ENCODE data around the gene PTPRM.
"Not testable (repeated sequence)": the region's sequence is repeated elsewhere in the genome, so short reads cannot be mapped to it uniquely, and the experiment has no call there.

PTPRM gene

DNA sequence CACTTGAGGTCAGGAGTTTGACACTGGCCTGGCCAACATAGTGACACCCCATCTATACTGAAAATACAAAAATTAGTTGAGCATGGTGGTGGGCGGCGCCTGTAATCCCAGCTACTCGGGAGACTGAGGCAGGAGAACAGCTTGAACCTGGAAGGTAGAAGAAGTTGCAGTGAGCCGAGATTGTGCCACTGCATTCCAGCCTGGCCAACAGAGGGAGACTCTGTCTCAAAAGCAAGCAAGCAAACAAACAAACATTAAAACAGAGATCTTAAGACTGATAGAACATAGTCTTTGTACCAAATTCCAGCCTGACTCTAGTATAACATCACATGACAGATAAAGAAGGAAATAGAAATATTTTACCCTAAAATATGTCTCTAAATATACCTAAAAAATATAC is 168.1 kb downstream of the PTPRM start:
- DNase-seq = no peak

DNA sequence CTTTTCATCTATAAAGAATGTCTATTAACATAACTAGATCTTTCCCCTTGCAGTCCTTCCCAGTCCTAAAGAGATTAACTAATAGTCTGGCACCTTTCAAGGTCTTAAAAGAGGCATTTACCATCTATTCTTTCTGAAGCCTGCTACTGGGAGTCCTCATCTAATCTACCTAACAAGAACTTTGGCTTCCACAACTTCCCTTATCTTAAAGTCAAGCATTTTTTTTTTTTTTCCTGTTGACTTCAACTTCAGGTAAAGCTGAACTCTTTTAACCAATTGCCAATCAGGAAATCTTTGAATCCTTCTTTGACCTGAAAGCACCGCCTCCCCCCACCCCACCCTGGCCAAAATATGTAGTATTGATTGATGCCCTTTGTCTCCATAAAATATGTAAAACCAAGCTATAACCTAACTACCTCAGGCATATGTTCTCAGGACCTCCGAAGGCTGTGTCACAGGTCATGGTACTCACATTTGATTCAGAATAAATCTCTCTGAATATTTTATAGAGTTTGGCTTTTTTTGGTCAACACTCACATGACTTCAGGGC is 168.6 kb downstream of the PTPRM start:
- no peak for DNase-seq

DNA sequence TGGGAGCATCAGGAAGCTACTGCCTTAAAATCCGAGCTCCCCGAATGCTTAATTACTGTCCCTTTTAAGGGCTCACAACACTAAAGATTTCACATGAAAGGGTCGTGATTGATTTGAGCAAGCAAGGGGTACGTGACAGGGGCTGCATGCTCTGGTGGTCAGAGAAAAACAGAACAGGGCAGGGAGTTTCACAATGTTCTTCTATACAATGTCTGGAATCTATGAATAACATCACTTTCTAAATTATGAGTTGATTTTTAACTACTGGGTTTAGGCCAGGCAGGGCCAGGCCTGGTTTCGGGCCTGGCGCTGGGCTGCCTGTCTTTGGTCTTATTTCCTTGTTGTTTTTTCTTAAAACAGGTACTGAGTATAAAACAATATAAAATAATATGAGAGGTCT is 169.4 kb downstream of the PTPRM start:
- DNase-seq = not testable (repeated sequence)

DNA sequence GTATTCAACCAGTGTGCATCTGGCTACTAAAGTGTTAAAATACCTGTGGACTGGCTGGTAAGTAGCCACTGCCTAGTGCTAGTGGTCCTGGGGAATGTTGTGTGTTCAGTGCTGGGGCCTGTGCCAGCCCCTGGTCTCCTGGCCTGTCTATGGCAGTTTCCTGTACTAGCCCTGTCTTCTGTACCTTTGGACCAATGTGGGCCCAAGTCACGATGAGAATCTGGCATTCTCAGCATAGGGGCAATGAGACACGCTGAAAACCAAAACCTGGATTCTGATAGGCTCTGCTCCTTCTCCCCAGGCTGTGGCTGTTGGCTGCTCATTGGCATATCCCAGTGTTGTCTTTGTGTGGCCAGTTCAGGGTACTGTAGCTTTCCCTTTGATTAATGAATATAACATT is 170.4 kb downstream of the PTPRM start:
- DNase-seq = no peak

DNA sequence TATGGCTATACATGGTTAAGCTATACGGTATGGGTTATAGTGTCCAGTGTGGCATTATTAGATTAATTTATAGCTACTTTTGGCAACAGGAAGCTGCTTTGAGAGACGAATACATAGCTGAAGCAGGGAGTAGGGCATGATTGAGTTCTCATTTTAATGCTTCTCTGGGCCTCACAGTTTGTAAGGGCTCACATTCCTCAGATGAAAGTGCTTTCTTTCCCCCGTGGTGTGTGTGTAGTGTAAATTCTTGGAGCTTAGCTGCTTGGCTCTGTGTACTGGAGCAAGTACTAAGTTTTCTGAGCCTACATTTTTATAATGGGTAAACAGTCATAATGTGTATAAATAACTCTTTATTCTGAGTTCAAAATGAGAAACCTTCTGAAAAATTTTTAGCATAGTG is 173.7 kb downstream of the PTPRM start:
- no peak for DNase-seq

DNA sequence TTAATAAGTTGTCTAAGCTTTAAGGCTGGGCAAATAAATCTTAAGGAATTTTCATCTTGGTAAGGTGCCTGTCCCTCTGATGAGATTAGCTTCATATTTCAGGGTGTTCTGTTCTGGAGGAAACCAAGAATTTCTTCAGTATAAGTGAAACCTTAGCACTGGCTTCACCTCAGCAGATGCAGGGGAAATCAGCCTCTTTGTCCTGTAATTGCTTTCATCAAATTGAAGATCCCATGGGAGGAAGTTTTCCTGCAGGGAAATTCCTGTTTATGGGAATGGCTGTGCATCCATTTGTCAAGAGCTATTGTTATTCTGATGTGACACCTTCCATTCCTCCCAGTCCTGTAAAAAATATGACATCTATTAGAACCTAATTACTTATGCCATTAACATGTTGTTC is 174.5 kb downstream of the PTPRM start:
- DNase-seq = no peak

DNA sequence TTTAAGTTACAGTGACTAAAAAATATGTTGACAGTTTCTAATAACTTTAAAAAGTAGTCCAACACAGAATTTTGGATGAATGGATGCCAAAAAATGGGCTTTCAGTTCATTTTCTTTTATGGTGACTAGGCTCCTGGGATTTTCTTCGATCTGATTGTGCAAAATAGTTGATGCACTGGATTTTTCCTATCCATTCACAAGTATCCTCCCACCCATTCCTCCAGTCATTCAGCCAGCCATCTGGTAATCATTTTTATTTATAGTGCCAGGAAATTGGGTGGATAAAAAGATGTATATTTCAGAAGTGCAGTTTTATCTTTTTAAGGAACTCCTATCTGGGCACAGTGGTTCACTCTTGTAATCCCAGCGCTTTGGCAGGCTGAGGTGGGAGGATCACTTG is 175.1 kb downstream of the PTPRM start:
- DNase-seq = no peak

DNA sequence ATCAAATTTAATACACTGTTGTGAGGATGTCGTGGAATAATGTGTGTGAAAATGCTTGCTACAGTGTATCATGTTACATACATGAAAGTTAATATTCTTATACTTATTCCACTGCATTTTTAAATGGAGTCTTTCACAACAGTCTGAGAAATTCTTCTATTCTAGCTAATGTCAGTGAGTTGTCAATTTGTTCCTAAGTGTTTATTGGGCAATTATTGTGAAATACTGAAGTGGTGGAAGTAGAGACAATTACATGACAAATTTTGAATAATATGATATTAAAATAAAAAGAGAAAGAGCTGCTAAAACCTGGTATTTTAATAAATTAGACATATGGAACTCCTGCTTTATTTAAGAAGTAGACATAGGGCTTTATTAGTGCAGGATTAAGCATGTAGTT is 176.1 kb downstream of the PTPRM start:
- DNase-seq = no peak

DNA sequence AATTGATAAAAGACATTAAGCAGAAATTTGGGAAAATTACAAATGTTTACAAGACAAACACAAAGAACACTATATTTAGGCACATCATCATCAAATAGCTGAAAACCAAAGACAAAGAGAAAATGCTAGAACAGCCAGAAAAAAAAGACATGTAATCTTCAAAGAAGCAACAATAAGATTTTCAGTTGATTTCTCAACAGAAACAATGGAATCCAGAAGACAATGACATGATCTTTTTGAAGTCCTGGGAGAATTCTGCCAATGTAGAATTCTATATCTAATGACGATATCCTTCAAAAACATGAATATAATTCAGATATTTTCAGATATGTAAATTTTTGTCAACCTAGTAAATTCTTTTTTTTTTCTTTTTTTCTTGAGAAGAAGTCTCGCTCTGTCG is 179.0 kb downstream of the PTPRM start:
- DNase-seq = no peak

DNA sequence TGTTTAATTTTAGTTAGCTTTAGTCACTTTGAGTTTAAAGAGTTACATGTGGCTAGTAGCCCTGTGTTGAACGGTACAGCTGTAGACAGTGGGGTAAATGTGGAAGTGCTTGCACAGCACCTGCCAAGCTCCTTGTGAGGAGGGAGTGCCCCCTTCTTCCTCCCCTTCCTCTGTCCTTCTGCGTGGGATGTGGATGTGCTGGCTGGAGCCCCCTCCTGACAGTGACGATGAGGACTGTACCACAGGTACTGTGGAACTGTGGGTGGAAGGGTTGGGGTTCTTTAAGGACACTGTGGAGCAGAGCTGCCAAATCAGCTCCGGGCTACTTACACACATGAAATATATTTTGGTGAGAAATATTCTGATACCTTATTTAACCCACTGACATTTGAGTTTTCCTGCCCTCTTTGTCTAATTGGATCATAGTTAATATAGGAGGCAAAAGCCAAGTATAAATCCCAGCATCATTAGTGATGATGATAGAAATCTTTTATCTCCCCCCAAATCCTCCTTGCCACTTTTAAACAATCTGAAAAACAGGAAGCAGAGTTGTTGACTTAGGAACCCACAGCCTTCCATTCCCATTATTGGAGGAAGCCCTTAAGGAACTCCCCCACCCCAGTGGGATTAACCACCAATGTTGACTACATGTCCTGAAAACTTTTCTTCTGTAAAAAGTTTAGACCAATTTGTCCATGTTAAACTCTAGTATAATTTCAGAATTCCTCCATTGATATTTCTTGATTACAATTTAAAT is 181.3 kb downstream of the PTPRM start:
- DNase-seq = no peak

DNA sequence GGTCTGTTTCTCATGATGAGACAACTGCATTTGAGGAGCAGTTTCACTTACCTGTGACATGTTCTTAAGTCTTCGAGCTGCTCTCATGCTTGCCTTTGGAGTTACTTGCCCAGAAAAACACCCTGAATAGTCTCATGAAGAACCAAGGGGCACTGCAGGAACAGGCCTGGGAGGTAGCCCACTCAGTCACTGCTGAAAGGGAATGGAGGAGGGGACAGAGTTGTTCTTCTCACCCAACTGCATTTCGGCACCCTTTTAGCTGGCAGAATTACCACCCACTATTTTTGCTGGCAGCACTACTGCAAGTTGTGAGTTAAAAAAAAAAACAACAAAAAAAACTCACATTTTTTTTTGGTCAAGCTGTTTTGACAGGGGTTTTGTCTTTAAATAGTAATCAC is 181.9 kb downstream of the PTPRM start:
- DNase-seq = no peak

DNA sequence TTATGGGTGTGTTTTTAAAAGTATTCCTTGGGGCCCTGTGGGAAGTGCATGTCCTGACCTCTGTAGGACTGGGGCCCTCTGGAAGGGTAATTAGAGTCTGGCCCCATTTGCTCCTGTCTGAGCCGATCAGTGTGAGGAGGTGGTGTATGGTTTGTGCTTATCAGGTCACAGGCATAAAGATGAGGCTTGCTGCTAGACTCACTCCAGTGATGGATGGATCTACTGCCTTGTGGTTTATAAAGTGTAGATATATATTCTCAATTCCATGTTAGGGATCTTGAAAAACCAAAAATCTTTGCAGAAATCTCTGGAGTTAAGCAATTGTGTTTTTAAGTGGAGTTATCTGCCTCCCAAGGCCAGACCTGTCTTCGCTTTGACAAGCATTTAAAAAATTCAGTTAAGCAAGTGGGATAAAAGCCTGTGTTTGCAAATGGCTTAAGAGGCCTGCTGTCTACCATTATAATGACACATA is 182.4 kb downstream of the PTPRM start:
- no peak for DNase-seq

DNA sequence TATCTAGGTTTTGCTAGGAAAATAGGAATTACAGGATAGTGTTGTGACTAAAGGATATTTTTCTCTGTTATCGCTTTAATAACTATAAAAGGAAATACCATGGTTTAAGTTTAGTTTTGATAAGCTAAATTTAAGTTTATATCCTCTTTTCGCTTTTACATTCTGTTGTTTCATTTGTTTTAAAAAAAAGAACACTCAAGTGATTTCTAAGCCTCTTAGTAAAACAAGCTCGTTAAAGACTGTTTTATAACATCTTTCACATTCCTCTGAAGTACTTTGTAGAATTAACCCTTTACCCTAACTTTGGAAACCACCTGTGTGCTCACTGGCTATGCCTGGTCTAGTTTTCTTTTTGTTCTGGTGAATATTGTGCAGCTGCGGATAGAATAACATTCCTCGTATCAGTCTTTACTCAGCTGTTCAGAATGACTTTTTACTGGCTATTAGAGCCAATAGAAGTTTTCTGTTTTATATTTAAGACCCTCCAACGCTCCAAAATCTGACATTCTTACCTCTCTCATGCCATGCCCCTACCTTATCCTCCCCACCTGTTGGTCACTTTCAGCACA is 183.1 kb downstream of the PTPRM start:
- DNase-seq = no peak

DNA sequence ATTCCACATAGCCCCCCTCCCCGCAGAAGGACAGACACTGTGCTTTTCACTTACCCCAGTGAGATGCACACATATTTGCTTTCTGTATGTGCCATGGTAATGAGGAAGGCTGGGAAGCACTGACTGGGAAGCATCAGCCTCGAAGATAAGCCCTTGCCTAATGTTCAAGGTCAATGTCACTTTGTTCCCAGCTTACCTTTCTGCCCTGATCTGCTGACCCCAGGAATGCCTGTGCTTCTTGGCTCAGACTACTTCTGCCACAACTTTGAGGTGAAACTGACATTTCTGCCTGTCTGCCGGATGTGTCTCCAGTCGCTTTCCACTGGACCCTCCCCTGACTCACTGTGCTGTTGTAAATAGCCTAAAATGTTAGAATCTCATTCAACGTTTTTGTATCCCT is 183.8 kb downstream of the PTPRM start:
- DNase-seq = no peak

DNA sequence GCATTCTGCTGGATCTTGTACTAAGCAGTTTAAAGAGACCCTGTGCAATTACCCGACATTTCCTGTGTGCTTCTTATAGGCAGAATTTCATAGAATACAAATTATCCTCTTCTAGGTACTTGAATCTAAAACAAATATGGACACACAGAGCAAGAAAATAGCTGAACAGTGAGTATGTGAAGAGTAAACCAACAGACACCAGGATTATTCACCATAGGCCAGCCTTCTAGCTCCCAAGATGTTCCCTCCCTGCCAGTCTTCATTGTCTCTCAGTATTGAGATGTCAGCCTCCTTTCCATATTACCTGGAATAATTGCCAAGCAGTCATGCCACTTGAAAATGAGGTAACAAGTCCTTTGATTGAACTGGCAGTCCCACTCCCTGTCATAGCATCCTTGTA is 187.1 kb downstream of the PTPRM start:
- no peak for DNase-seq

DNA sequence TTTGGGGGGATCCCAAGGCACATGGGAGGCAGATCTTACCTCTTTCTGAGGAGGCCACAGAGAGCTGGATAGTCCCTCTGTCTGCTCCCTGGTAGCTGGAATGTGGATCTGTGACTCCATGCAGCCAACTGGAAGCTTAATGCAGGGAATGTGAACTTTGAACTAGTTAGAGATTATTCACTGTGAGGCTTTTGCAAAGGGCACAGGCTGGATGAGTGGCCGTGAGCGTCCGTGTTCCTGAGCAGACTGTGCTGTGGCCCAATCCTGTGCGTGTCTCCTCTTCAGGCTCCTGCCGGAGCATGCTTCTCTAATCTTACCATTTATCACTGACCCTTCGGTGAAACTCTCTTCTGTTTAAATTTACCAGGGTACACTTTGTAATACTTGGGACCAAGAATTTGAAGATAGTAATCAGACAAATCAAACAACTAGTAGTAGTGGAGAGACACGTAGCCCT is 187.6 kb downstream of the PTPRM start:
- no peak for DNase-seq

DNA sequence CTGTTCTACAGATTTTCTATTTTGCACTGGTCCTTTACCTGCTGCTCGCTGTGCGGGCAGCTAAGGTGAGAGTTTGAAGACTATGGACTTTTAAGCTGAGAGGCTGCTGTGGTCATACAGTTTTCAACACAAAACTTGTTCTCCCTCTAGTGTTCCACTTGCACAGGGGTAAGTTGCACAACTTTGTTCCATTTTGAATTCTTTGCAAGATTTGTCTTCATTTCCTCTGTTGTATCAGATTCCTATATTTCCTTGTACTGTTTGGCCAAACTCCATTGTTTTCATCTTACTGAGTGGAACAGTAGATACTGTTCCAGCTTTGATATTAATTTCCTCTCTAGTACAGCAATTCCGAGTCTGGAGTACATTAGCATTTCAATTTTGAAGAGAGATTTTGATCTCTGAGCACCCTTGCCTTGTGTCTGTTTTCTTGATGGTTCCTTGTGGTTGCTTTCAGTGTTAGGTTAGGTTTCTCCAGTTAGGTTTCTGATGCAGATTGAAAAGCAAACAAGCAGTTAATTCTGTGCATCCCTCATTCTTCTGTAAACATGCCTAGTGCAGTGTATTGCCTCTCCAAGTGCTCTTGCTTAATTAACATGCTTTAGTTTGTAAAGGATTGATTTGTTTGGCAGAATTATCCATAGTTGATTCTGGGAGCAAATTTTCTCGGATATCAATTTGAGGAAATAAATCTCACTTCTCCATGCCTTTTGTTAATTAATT is 188.8 kb downstream of the PTPRM start:
- no peak for DNase-seq

DNA sequence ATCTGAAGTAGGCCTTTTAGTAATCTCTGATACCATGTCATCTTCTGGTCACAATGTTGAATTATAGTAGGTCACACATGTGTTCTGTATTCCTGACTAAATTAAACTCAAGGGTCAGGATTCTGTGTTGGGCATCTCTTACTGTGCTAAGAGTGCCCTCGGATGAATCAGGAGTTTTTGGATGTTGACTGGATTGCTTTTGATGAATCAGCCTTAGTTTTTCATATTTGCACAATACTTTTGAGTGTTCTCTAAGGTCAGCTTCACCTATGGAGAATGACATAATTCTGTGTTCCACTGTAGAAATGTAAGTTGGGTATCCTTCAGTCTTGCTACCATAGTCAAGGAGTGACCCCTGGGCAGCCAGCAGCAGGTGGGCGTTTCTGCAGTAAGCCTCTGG is 190.1 kb downstream of the PTPRM start:
- DNase-seq = no peak

DNA sequence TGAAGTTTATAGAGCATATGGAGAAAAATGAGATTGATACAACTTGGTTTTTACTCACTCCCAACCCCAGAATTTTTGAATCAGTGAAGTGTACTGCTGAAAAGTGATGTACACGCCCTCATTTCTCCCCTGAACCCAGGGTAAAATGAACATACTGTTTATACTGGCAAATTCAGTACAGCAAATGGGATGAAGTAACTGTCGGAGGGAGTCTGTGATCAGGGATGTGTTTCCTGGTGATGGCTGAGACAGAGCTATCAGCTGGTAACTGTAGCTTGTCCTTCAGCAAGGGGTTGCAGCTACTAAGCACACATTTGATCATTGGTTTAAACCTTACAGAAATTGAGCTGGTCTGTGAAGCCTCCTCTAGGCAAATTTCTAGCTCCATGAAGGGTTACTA is 191.6 kb downstream of the PTPRM start:
- no peak for DNase-seq

DNA sequence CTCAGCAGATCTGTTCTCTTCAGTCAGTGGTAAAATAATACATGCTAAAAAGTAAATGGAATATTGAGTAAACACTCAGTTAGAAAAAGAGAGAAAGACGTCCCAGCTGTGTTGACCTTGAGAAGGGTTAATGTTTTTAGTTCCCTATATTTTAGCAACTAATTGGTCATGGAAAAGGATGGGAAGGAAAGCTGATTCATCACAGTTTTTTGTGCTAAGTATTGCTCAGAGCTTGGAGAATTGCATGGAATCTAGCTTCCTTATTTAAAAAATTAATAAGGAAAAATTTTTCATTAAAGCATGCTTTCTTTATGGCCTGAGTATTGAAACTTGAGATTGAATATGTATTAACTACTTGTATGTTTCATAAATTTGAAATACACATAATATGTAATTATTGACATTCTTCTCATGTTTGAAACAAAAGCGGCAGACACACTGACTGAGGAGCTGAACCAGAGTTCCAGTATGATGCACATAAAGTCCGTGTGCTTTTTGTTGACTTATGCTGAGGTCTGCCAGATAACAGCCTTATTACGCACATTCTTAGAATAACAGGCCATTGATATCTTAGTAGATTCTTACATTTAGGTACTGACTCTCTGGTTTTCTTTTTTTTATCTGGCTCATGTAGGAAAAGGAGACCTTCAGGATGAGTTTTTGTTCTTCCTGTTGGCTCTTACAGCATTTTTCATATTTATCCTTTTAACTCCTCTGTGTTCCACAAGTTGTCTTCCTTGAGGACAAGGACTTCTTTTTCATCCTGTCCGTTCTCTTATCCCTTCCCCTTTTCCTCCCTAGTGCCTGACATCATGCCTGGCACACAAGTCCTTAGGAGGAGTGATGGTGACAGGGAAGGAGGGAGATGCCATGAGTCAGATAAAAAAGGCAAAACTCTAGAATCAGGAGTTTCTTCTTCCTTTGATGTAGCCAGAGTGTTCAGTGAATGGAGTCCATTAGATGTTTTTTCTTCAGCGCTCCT is 194.1 kb downstream of the PTPRM start:
- no peak for DNase-seq

DNA sequence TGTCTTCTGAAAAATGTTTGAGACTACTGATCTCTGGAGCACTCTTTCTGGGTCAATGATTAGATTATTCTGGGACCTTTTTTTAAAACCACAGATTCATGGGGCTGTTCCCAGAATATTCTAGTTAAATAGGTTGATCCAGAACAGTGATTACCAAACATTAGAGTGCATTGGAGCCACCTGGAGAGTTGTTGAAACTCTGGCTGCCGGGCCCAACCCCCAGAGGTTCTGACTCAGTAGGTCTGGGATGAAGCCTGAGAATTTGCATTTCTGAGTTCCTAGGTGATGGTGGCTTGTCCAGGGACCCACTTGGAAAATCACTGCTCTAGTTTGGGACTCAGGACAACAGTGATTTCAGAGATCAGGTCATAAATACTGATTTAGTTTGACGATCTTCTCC is 197.3 kb downstream of the PTPRM start:
- no peak for DNase-seq

DNA sequence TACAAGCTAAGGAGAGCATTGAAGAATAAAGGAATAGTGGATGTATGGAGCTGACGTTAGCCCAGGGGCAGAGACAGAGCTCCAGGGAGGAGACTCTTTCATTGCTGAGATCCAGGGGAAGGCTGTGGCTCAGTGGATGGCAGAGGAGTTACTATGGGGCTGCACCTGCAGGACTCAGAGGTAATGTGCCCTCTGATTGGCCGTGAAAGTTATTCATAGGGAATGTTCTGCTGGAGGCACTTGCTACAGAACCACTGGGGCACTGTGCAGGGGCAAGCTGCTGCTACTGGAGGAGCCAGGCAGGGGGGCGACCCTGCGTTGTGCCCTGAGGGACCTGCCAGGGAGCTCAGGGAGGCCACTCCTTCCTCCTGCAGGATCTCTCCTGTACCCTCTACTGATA is 199.2 kb downstream of the PTPRM start:
- DNase-seq = no peak

DNA sequence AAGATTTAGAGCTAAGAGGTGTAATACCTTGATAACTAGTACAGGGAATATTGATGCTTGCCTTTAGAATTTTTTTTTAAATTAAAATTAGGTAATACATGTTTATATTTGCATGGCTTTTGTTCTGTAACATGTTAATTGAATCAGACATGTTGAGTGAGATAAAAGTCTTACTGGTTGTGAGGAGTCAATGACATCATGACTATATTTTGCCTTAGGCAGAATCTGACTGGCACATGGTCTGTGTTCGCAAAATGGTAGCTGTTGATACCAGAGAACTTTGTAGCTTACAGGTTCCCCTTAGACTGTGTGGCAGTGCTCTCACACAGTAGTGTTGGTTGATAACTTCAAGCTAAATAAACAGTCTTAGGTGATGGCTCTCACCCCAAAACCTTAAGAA is 199.7 kb downstream of the PTPRM start:
- DNase-seq = no peak
